ENCODE measurements around the gene ATG5. TPM values are rescaled to one million over a fixed set of nuclear protein-coding genes. Genes with fewer than 3 reads are reported as not detected.

ATG5 gene
- total and polyA plus RNA-seq, 11 donors: 8.8 to 23.9 (median 14.3) TPM

GRCh38 chr6:106321940-106322339 is 3.6 kb downstream of the ATG5 start:
- DNase-seq (no peak), ATAC-seq (no peak)
- intact Hi-C loops (cut with DNase I): loop anchor here in 3 of 10 donors (10.0 kb wide), 3 partner anchors 327 to 837 kb away; no protein-coding TSS in a partner anchor
- WGBS, 4 donors: 97 to 99% (median 97%) methylated on average over 4 of the region's 4 CpGs
- Histone ChIP-seq H3K27ac (no peak overlapping the region), H3K36me3 (no peaks in the 10 kb centered on the region), H3K9me3 (no peaks in the 10 kb centered on the region), H3K27me3 (no peaks in the 10 kb centered on the region), H3K4me3 (no peak overlapping the region), H3K4me1 (peaks cover 3 to 33% (median 24%) of the 10 kb centered on the region in 12 donors)
- TF ChIP-seq POLR2A (IDR thresholded peaks at IDR 0.05): no peak
- TF ChIP-seq, protein P1, sequence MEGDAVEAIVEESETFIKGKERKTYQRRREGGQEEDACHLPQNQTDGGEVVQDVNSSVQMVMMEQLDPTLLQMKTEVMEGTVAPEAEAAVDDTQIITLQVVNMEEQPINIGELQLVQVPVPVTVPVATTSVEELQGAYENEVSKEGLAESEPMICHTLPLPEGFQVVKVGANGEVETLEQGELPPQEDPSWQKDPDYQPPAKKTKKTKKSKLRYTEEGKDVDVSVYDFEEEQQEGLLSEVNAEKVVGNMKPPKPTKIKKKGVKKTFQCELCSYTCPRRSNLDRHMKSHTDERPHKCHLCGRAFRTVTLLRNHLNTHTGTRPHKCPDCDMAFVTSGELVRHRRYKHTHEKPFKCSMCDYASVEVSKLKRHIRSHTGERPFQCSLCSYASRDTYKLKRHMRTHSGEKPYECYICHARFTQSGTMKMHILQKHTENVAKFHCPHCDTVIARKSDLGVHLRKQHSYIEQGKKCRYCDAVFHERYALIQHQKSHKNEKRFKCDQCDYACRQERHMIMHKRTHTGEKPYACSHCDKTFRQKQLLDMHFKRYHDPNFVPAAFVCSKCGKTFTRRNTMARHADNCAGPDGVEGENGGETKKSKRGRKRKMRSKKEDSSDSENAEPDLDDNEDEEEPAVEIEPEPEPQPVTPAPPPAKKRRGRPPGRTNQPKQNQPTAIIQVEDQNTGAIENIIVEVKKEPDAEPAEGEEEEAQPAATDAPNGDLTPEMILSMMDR (IDR thresholded peaks at IDR 0.05): no peak

DNA sequence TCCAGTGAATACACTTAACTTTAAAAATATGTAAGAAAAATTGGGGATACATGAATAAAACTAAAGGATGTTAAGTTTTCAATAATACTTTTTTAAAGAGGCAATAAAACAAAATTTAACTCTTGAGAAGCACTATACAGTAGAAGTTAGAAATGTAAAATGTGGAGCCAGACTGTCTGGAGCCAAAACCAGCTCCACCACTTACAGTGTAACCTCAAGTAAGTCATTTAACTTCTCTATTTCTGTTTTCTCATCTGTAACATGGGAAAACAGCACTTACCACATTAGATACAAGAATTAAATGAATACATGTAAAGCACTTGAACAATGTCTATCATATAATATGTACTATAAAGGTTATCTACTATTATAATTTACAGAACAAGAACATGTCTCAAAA is 6.7 kb downstream of the ATG5 start:
- Histone ChIP-seq H3K4me1 (peaks cover 0 to 29% (median 17%) of the 10 kb centered on the region in 12 donors), H3K27ac (no peak overlapping the region)
- no peak for ATAC-seq

GRCh38 chr6:106318061-106318460 is 7.5 kb downstream of the ATG5 start:
- no peak overlapping the region for H3K4me3 ChIP-seq
- H3K36me3 ChIP-seq: peaks cover 0 to 32% (median 20%) of the 10 kb centered on the region in 9 donors
- H3K27ac ChIP-seq: no peak overlapping the region
- intact Hi-C loops (cut with DNase I): no loop called here
- DNase-seq (no peak), ATAC-seq (no peak)
- TF ChIP-seq POLR2A (IDR thresholded peaks at IDR 0.05): no peak
- TF ChIP-seq, protein P1 (IDR thresholded peaks at IDR 0.05): no peak
- peaks cover 0 to 25% (median 11%) of the 10 kb centered on the region in 12 donors for H3K4me1 ChIP-seq
- WGBS, 4 donors: 43 to 58% (median 53%) methylated on average over 2 of the region's 2 CpGs
- H3K9me3 ChIP-seq: no peaks in the 10 kb centered on the region
- no peaks in the 10 kb centered on the region for H3K27me3 ChIP-seq

More for the DNA sequence above, 6.7 kb downstream of the ATG5 start:
- TF ChIP-seq POLR2A (IDR thresholded peaks at IDR 0.05): no peak
- TF ChIP-seq, protein P1 (IDR thresholded peaks at IDR 0.05): no peak
- Histone ChIP-seq H3K27me3 (no peaks in the 10 kb centered on the region), H3K9me3 (no peaks in the 10 kb centered on the region), H3K36me3 (peaks cover 0 to 24% (median 15%) of the 10 kb centered on the region in 9 donors), H3K4me3 (no peak overlapping the region)
- intact Hi-C loops (cut with DNase I): no loop called here
- no peak for DNase-seq

DNA sequence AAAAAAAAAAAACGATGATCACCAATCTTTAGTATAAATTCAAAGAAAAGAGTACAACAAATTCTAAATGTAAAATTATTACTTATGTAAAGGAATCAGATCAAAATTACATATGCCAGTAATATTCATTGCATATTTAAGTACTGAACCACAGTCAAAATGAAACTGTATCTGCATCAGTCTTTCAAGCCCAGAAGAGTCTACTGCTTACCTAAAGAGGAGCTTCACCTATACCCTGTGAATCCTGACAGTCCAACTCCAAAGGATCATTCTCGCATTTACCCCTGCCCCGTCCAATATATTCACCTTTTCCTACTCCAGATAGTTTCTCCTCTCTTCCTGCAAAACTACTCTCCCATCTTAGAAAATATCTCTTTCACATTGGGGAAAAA is 9.2 kb downstream of the ATG5 start:
- TF ChIP-seq POLR2A (IDR thresholded peaks at IDR 0.05): no peak
- TF ChIP-seq, protein P1 (IDR thresholded peaks at IDR 0.05): no peak

More for the DNA sequence above, 9.2 kb downstream of the ATG5 start:
- no peaks in the 10 kb centered on the region for H3K27me3 ChIP-seq
- H3K27ac ChIP-seq: no peak overlapping the region
- no peak for DNase-seq
- no peaks in the 10 kb centered on the region for H3K9me3 ChIP-seq
- H3K4me1 ChIP-seq: peaks cover 0 to 25% (median 11%) of the 10 kb centered on the region in 12 donors
- no peak for ATAC-seq
- intact Hi-C loops (cut with DNase I): no loop called here
- H3K4me3 ChIP-seq: no peak overlapping the region
- 88 to 91% (median 89%) methylated on average over 3 of the region's 3 CpGs for WGBS, 4 donors
- H3K36me3 ChIP-seq: peaks cover 0 to 37% (median 20%) of the 10 kb centered on the region in 9 donors

All from heart left ventricle (tissue), 16 donors.